Measurements from ENCODE around the gene HCN4. TPM values are rescaled to one million over a fixed set of nuclear protein-coding genes. Genes with fewer than 3 reads are reported as not detected.

HCN4 gene
- total RNA-seq, 1 donor from 2014 or later = 0.06 TPM

- DNase-seq (ENCODE audit: extremely low read depth, low read depth, low spot score) = no peak
Observed at GRCh38 chr15:73346735-73347312, 21.9 kb downstream of the HCN4 start.

- no peak for DNase-seq (ENCODE audit: extremely low read depth, low read depth, low spot score)
Observed at GRCh38 chr15:73345658-73346057, 23.1 kb downstream of the HCN4 start.

- no peak for DNase-seq (ENCODE audit: extremely low read depth, low read depth, low spot score)
Observed at GRCh38 chr15:73344056-73344455, 24.7 kb downstream of the HCN4 start.

GRCh38 chr15:73341886-73342600 is 26.7 kb downstream of the HCN4 start:
- no peak for DNase-seq (ENCODE audit: extremely low read depth, low read depth, low spot score)

- DNase-seq (ENCODE audit: extremely low read depth, low read depth, low spot score) = no peak
Observed at GRCh38 chr15:73340502-73341192, 28.1 kb downstream of the HCN4 start.

- no peak for DNase-seq (ENCODE audit: extremely low read depth, low read depth, low spot score)
Observed at GRCh38 chr15:73338606-73339374, 30.0 kb downstream of the HCN4 start.

- DNase-seq (ENCODE audit: extremely low read depth, low read depth, low spot score) = no peak
Observed at GRCh38 chr15:73338058-73338457, 30.7 kb downstream of the HCN4 start.

GRCh38 chr15:73337187-73337586 is 31.6 kb downstream of the HCN4 start:
- DNase-seq (ENCODE audit: extremely low read depth, low read depth, low spot score) = no peak

GRCh38 chr15:73336756-73337155 is 32.0 kb downstream of the HCN4 start:
- DNase-seq (ENCODE audit: extremely low read depth, low read depth, low spot score) = no peak

GRCh38 chr15:73335471-73335870 is 33.3 kb downstream of the HCN4 start:
- no peak for DNase-seq (ENCODE audit: extremely low read depth, low read depth, low spot score)

- DNase-seq (ENCODE audit: extremely low read depth, low read depth, low spot score) = no peak
Observed at GRCh38 chr15:73335026-73335425, 33.7 kb downstream of the HCN4 start.

GRCh38 chr15:73334086-73334485 is 34.7 kb downstream of the HCN4 start:
- DNase-seq (ENCODE audit: extremely low read depth, low read depth, low spot score) = no peak

GRCh38 chr15:73333001-73333400 is 35.8 kb downstream of the HCN4 start:
- DNase-seq (ENCODE audit: extremely low read depth, low read depth, low spot score) = no peak

- DNase-seq (ENCODE audit: extremely low read depth, low read depth, low spot score) = no peak
Observed at GRCh38 chr15:73331991-73332925, 36.5 kb downstream of the HCN4 start.

GRCh38 chr15:73331501-73331900 is 37.3 kb downstream of the HCN4 start:
- no peak for DNase-seq (ENCODE audit: extremely low read depth, low read depth, low spot score)

GRCh38 chr15:73330206-73331051 is 38.3 kb downstream of the HCN4 start:
- DNase-seq (ENCODE audit: extremely low read depth, low read depth, low spot score) = no peak

GRCh38 chr15:73329501-73330200 is 39.1 kb downstream of the HCN4 start:
- DNase-seq (ENCODE audit: extremely low read depth, low read depth, low spot score) = no peak

- DNase-seq (ENCODE audit: extremely low read depth, low read depth, low spot score) = no peak
Observed at GRCh38 chr15:73328981-73329380, 39.8 kb downstream of the HCN4 start.

Data from glomerular endothelial cell (primary cell).